HepG2 (cell line): Measurements from ENCODE around the gene RPTN. TPM values are rescaled to one million over a fixed set of nuclear protein-coding genes. Genes with fewer than 3 reads are reported as not detected.

Experiments used
- ATAC-seq: fragments of 200-7000 bp; cut with Tn5 transposase; 3 replicates; pipeline ENCODE4 v1.9.1; 2020; ENCODE audit warnings: mild to moderate bottlenecking, moderate library complexity
- BruUV-seq: library from RNA; stranded (reverse); fragments of 400-500 nt; replicated peaks from 2 replicates; lab custom pipeline; 2021; lab: Mats Ljungman, UMichigan
- CTCF ChIA-PET: fragments of 300-600 bp; formaldehyde crosslinking; extraction: SDS; loops from one replicate; lab custom pipeline; 2021; ENCODE audit warnings: low total read pairs, inconsistent platforms, low intra/inter-chr PET ratio; lab: Yijun Ruan, JAX
- POLR2A ChIA-PET: fragments of 350-600 bp; sonication (Branson Sonifier 250); formaldehyde crosslinking; loops from one replicate; lab custom pipeline; 2020; ENCODE audit warnings: antibody characterized with exemption, inconsistent platforms; lab: Yijun Ruan, JAX
- DNase-seq: peaks from one replicate; pipeline ENCODE4 v3.0.0-alpha.2; 2015; ENCODE audit warnings: low spot score
- FAIRE-seq: peaks from 3 replicates; lab custom pipeline; 2011; peaks lifted over from hg19 to GRCh38; lab: Jason Lieb, UNC
- H2AFZ ChIP-seq: one replicate; pipeline ENCODE4 v1.6.1; 2011; ENCODE audit warnings: low read length, inconsistent platforms
- H3K27ac ChIP-seq: fragments of 300-600 bp; 3 replicates; pipeline ENCODE4 v1.8.0; 2011; ENCODE audit warnings: mixed run types, mild to moderate bottlenecking, mixed read lengths, low read length, inconsistent platforms; ENCODE audit not compliant: insufficient read depth; ENCODE audit errors: extremely low read length
- H3K27me3 ChIP-seq, 2 experiments: fragments of 200-600 bp in 1 of 2; 2 replicates in 1 of 2; 3 replicates in 1 of 2; pipeline versions ENCODE4 v1.6.0 to v1.8.0; 2011; ENCODE audit warnings: low read length in 2 of 2, mild to moderate bottlenecking in 2 of 2, moderate library complexity in 2 of 2, inconsistent platforms in 1 of 2; ENCODE audit not compliant: insufficient read depth in 2 of 2, control insufficient read depth in 1 of 2
- H3K36me3 ChIP-seq, 2 experiments: fragments of 200-600 bp in 1 of 2; replicated peaks in 1 of 2; 2 replicates in 1 of 2; 3 replicates in 1 of 2; pipeline versions ENCODE4 v1.5.1 to v1.8.0; 2011; ENCODE audit warnings: low read length in 2 of 2, inconsistent platforms in 1 of 2; ENCODE audit not compliant: insufficient read depth in 2 of 2, control insufficient read depth in 1 of 2
- H3K4me1 ChIP-seq: 2 replicates; pipeline ENCODE4 v1.5.1; 2012; ENCODE audit warnings: low read length, inconsistent platforms; ENCODE audit not compliant: insufficient read depth
- H3K4me2 ChIP-seq: 2 replicates; pipeline ENCODE4 v1.6.0; 2011; ENCODE audit warnings: low read depth, low read length, inconsistent platforms
- H3K4me3 ChIP-seq, 3 experiments: fragments of 200-600 bp in 1 of 3; sonication (generic), shearing (Covaris generic) in 1 of 3; replicated peaks in 1 of 3; 2 replicates each; pipeline ENCODE4 v1.5.1; 2011 to 2016; ENCODE audit warnings: low read length in 3 of 3, inconsistent platforms in 2 of 3, low read depth in 2 of 3, mild to moderate bottlenecking in 2 of 3, control low read depth in 1 of 3, mixed read lengths in 1 of 3; ENCODE audit not compliant: insufficient read depth in 1 of 3
- H3K79me2 ChIP-seq: one replicate; pipeline ENCODE4 v1.6.1; 2011; ENCODE audit warnings: low read length, inconsistent platforms; ENCODE audit not compliant: insufficient read depth
- H3K9ac ChIP-seq: 2 replicates; pipeline ENCODE4 v1.6.0; 2011; ENCODE audit warnings: mild to moderate bottlenecking, low read depth, low read length, inconsistent platforms; ENCODE audit not compliant: insufficient read depth
- H3K9me3 ChIP-seq: 2 replicates; pipeline ENCODE4 v1.5.1; 2012; ENCODE audit warnings: mild to moderate bottlenecking, low read length
- H4K20me1 ChIP-seq: 2 replicates; pipeline ENCODE4 v1.6.0; 2011; ENCODE audit warnings: inconsistent platforms, mild to moderate bottlenecking, low read length, moderate library complexity; ENCODE audit not compliant: insufficient read depth
- CHCHD3 ChIP-seq: sonication (generic); formaldehyde crosslinking; IDR thresholded peaks from 2 replicates; pipeline ENCODE4 v1.8.0; 2022; ENCODE audit warnings: mild to moderate bottlenecking, missing genetic modification reagents, moderate library complexity
- GATA4 ChIP-seq: sonication (generic); IDR thresholded peaks from 2 replicates; pipeline ENCODE4 v1.6.1; 2016; ENCODE audit warnings: antibody characterized with exemption, low read depth, borderline replicate concordance
- HDAC6 ChIP-seq: fragments of 200-600 bp; sonication (generic); IDR thresholded peaks from 2 replicates; pipeline ENCODE4 v1.7.0; 2017; ENCODE audit warnings: mild to moderate bottlenecking, antibody characterized with exemption, low read length, low read depth
- PPARG ChIP-seq: conservative IDR thresholded peaks from 2 replicates; pipeline ENCODE4 v1.6.1; 2016; ENCODE audit warnings: missing biosample characterization, missing genetic modification reagents
- RAD51 ChIP-seq: fragments of 450-650 bp; IDR thresholded peaks from 2 replicates; pipeline ENCODE4 v1.6.1; 2016; ENCODE audit warnings: borderline replicate concordance
- ZNF432 ChIP-seq: sonication (generic); formaldehyde crosslinking; IDR thresholded peaks from 2 replicates; pipeline ENCODE4 v1.5.0; 2020; ENCODE audit warnings: missing genetic modification reagents, mild to moderate bottlenecking, borderline replicate concordance
- WGBS: methylation state at CpG from one replicate; pipeline ENCODE4 v1.1.6; 2017; ENCODE audit warnings: low lambda C conversion rate; 5-methylcytosine and 5-hydroxymethylcytosine counted together
- in situ Hi-C: cut with HindIII; loops from 2 replicates; pipeline ENCODE4 v1.10.0; 2017; ENCODE audit warnings: low pct_unique_long_range_greater_than_20kb; ENCODE audit not compliant: extremely low pct_ligation_motif_present
- intact Hi-C: fragments of 100-400 bp; cut with micrococcal nuclease; formaldehyde crosslinking; loops from one replicate; pipeline ENCODE4 v1.10.0; 2022; ENCODE audit not compliant: unreplicated experiment
- polyA plus RNA-seq, 8 experiments: library from polyadenylated mRNA; depleted of rRNA in 3 of 8; stranded (reverse) in 7 of 8; unstranded in 1 of 8; fragments of >200 nt; fragmentation: Illumina TruSeq in 4 of 8; extraction: Trizol in 4 of 8; gene quantifications; 2 replicates each; pipeline versions ENCODE4 v1.2.1 to v1.2.3, GENCODE V29; 2011 to 2016; ENCODE audit warnings: low read depth in 4 of 8, missing spikeins in 1 of 8, mixed read lengths in 1 of 8; ENCODE audit not compliant: insufficient read depth in 1 of 8
- total RNA-seq, 5 experiments: library from RNA; depleted of rRNA; stranded (reverse); fragments of >200 nt; fragmentation: Illumina TruSeq; extraction: Trizol; gene quantifications; 2 replicates each; pipeline ENCODE4 v1.2.3, GENCODE V29; 2016; ENCODE audit warnings: low read depth in 1 of 5
- TF ChIP-seq, protein P1 (sequence below): sonication (generic); formaldehyde crosslinking; IDR thresholded peaks from 2 replicates; pipeline ENCODE4 v1.4.0; 2020; ENCODE audit warnings: missing genetic modification reagents, low read depth, mild to moderate bottlenecking, borderline replicate concordance
- TF ChIP-seq, protein P2 (sequence below): sonication (generic); formaldehyde crosslinking; IDR thresholded peaks from 2 replicates; pipeline ENCODE4 v1.4.0; 2020; ENCODE audit warnings: missing genetic modification reagents

Gene RPTN
- total and polyA plus RNA-seq, 2 of the 13 experiments (the other 11 are each of a cell fraction or from before 2014, with no cell fraction given) = not detected

DNA sequence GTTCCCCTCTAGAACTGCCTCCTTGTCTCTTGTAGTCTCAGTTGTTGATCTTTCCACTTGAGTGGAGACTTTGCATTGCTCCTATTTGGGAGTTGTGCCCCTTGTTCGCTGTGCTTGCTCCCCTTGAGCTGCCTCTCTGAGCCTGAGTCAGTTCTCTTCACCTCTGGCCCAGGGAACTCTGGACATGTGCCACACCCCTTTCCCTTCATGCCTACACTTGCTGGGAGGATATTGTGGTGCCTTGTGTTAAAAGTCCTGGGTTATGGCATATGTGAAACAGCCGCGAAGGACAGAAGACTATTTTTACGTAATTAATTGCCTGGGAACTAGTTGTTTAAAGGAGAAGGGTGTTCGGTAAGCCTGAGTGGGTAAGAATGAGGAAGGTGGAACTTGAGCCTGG, 32.2 kb upstream of the RPTN start:
- H3K27ac ChIP-seq = no peak overlapping the region
- no TSS peak for BruUV-seq
- FAIRE-seq = no peak
- no peak for DNase-seq
- no peak overlapping the region for H3K9ac ChIP-seq
- ATAC-seq = no peak
- intact Hi-C loops (loop anchor here (2.0 kb wide), 1 partner anchor 268 kb away; no protein-coding TSS in a partner anchor), in situ Hi-C loops (no loop called here)
- no peak overlapping the region for H2AFZ ChIP-seq
- no peak overlapping the region for H3K4me2 ChIP-seq
- H3K9me3 ChIP-seq = no peaks in the 10 kb centered on the region
- H3K79me2 ChIP-seq = no peaks in the 10 kb centered on the region
- ChIA-PET CTCF (interaction anchor here (3.3 kb wide), 1 partner anchor 267 kb away, joined by 19 read pairs; no protein-coding TSS in a partner anchor), POLR2A (no interaction called here)
- H3K36me3 ChIP-seq = no peaks in the 10 kb centered on the region
- 36% methylated on average over 5 of the region's 5 CpGs for WGBS
- no peak overlapping the region for H3K4me3 ChIP-seq
- no peaks in the 10 kb centered on the region for H3K4me1 ChIP-seq
- no peaks in the 10 kb centered on the region for H4K20me1 ChIP-seq
- no peaks in the 10 kb centered on the region for H3K27me3 ChIP-seq
- no peak for TF ChIP-seq GATA4
- TF ChIP-seq ZNF432 = no peak
- TF ChIP-seq, protein P1, sequence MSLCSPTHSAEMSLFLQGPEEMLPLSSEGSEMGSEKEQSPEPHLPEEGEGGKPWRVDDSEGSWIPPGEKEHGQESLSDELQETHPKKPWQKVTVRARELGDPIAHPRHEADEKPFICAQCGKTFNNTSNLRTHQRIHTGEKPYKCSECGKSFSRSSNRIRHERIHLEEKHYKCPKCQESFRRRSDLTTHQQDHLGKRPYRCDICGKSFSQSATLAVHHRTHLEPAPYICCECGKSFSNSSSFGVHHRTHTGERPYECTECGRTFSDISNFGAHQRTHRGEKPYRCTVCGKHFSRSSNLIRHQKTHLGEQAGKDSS (CRISPR knock-in tag) = no peak
- TF ChIP-seq HDAC6 = no peak
- TF ChIP-seq, protein P2, sequence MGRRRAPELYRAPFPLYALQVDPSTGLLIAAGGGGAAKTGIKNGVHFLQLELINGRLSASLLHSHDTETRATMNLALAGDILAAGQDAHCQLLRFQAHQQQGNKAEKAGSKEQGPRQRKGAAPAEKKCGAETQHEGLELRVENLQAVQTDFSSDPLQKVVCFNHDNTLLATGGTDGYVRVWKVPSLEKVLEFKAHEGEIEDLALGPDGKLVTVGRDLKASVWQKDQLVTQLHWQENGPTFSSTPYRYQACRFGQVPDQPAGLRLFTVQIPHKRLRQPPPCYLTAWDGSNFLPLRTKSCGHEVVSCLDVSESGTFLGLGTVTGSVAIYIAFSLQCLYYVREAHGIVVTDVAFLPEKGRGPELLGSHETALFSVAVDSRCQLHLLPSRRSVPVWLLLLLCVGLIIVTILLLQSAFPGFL (CRISPR knock-in tag) = no peak
- no peak for TF ChIP-seq CHCHD3 (CRISPR knock-in tag)
- TF ChIP-seq RAD51 = no peak
- no peak for TF ChIP-seq PPARG
